OCI-LY7 (cell line): ENCODE data around the gene CSNK1D. TPM values are rescaled to one million over a fixed set of nuclear protein-coding genes. Genes with fewer than 3 reads are reported as not detected.

Experiments used
- BruUV-seq: library from RNA; stranded (reverse); fragments of 400-500 nt; replicated peaks from 2 replicates; lab custom pipeline; 2021; lab: Mats Ljungman, UMichigan
- CTCF ChIA-PET: fragments of 300-600 bp; sonication (Branson Sonifier 250); formaldehyde crosslinking; loops from one replicate; lab custom pipeline; 2022; ENCODE audit warnings: antibody characterized with exemption; ENCODE audit not compliant: unreplicated experiment; lab: Charles Lee
- POLR2A ChIA-PET: fragments of 300-600 bp; sonication (Branson Sonifier 250); formaldehyde crosslinking; loops from one replicate; lab custom pipeline; 2022; ENCODE audit warnings: antibody characterized with exemption; lab: Charles Lee
- DNase-seq: peaks from one replicate; pipeline ENCODE4 v3.0.0-alpha.2; 2015; ENCODE audit warnings: low spot score
- H2AFZ ChIP-seq: fragments of 200-600 bp; sonication (generic), shearing (Covaris generic); 2 replicates; pipeline ENCODE4 v1.6.1; 2014; ENCODE audit warnings: mild to moderate bottlenecking, antibody characterized with exemption, low read length, moderate library complexity
- H3K27ac ChIP-seq: fragments of 200-600 bp; sonication (generic); 2 replicates; pipeline ENCODE4 v1.5.1; 2014; ENCODE audit warnings: mixed run types, low read depth, mild to moderate bottlenecking, moderate library complexity, low read length, inconsistent platforms; ENCODE audit not compliant: poor library complexity, severe bottlenecking
- H3K36me3 ChIP-seq: fragments of 200-600 bp; sonication (generic); 2 replicates; pipeline ENCODE4 v1.6.1; 2014; ENCODE audit warnings: mild to moderate bottlenecking, antibody characterized with exemption, low read length, moderate library complexity, mixed read lengths; ENCODE audit not compliant: insufficient read depth
- H3K4me1 ChIP-seq: fragments of 200-600 bp; sonication (generic); 2 replicates; pipeline ENCODE4 v1.5.1; 2014; ENCODE audit warnings: mild to moderate bottlenecking, low read length; ENCODE audit not compliant: insufficient read depth, poor library complexity, severe bottlenecking
- H3K4me2 ChIP-seq: fragments of 200-600 bp; sonication (generic); 2 replicates; pipeline ENCODE4 v1.6.1; 2014; ENCODE audit warnings: mild to moderate bottlenecking, low read length
- H3K4me3 ChIP-seq: fragments of 200-600 bp; sonication (generic); 2 replicates; pipeline ENCODE4 v1.5.1; 2014; ENCODE audit warnings: mild to moderate bottlenecking, low read depth, low read length; ENCODE audit not compliant: poor library complexity, severe bottlenecking
- H3K79me2 ChIP-seq: fragments of 200-600 bp; sonication (generic); 2 replicates; pipeline ENCODE4 v1.6.1; 2016; ENCODE audit warnings: low read depth, mild to moderate bottlenecking, low read length, moderate library complexity, mixed read lengths; ENCODE audit not compliant: insufficient read depth
- H3K9me2 ChIP-seq: fragments of 200-600 bp; sonication (generic); 2 replicates; pipeline ENCODE4 v1.6.1; 2016; ENCODE audit warnings: mild to moderate bottlenecking, low read length, mixed read lengths; ENCODE audit not compliant: insufficient read depth
- H3K9me3 ChIP-seq: fragments of 200-600 bp; sonication (generic); 2 replicates; pipeline ENCODE4 v1.6.1; 2014; ENCODE audit warnings: mild to moderate bottlenecking, mixed run types, low read length, mixed read lengths
- H4K20me1 ChIP-seq: fragments of 200-600 bp; sonication (generic); 2 replicates; pipeline ENCODE4 v1.6.1; 2014; ENCODE audit warnings: mild to moderate bottlenecking, antibody characterized with exemption, low read length, moderate library complexity, mixed read lengths; ENCODE audit not compliant: insufficient read depth
- CTCF ChIP-seq: fragments of 200-600 bp; sonication (generic); conservative IDR thresholded peaks from 2 replicates; pipeline ENCODE4 v1.5.1; 2014; ENCODE audit warnings: mild to moderate bottlenecking, antibody characterized with exemption, low read length, moderate library complexity, mixed read lengths
- EZH2phosphoT487 ChIP-seq: fragments of 200-600 bp; sonication (generic); IDR thresholded peaks from 2 replicates; pipeline ENCODE4 v1.6.1; 2018; ENCODE audit warnings: low read depth, borderline replicate concordance, mild to moderate bottlenecking, mixed run types, antibody characterized with exemption, low read length, moderate library complexity, mixed read lengths
- intact Hi-C: fragments of 100-400 bp; cut with micrococcal nuclease; formaldehyde crosslinking; loops from one replicate; pipeline ENCODE4 v1.10.0; 2022; ENCODE audit not compliant: unreplicated experiment
- total RNA-seq, 2 experiments: library from RNA; depleted of rRNA in 1 of 2; stranded (reverse); fragments of >200 nt in 1 of 2; shearing (Covaris generic) in 1 of 2; gene quantifications; 2 replicates each; pipeline ENCODE4 v1.2.3, GENCODE V29; 2014 to 2022

Gene CSNK1D
- total RNA-seq, 2 experiments from 2014 or later = 53.0 to 181 TPM

DNA sequence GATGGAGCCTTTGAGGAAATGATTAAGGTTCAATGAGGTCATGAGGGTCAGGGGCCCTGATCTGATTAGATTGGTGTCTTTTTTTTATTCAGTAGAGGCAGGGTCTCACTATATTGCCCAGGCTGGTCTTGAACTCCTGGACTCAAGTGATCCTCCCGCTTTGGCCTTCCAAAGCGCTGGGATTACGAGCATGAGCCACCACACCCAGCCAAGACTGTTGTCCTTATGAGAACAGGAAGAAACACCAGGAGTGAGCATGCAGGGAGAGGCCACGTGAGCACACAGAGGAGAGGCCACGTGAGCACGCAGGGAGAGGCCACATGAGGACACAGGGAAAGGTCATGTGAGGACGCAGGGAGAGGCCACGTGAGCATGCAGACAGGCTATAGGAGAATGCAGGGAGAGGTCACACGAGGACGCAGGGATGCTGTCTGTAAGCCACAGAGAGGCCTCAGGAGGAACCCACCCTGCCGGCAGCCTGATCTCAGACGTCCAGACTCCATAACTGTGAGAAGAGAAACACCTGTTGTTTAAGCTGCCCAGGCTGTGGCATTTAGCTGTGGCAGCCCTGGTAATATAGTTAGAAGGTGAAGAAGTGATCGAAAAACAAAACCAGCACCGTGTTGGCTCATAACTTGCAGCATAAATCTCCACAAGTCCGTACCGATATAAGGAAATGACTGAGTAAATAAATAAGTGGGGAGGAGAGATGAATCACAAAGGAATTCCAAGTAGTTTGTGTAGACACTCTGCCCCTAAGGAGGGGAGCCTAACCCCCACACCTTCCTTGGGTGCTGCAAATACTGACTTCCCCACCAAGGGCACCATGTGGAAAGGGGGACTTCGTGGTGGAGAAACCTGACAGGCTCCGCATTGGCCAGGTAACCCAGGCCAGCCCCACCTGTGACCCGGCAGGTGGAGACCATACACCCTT, 14.6 kb upstream of the CSNK1D start:
- Histone ChIP-seq H3K4me1 (peaks cover 15% of the 10 kb centered on the region), H3K79me2 (peaks cover 7% of the 10 kb centered on the region; the same call in 1 of the 2 replicates), H3K4me3 (no peak overlapping the region), H3K4me2 (no peak overlapping the region), H3K27ac (no peak overlapping the region), H3K9me2 (no peaks in the 10 kb centered on the region), H4K20me1 (no peaks in the 10 kb centered on the region), H3K36me3 (no peaks in the 10 kb centered on the region), H2AFZ (no peak overlapping the region), H3K9me3 (no peaks in the 10 kb centered on the region)
- intact Hi-C loops = no loop called here
- POLR2A ChIA-PET = interaction anchor here (1.0 kb wide), 2 partner anchors 9 to 10 kb away, joined by 3 to 5 read pairs; no protein-coding TSS in a partner anchor
- TF ChIP-seq EZH2phosphoT487 (no peak), CTCF (no peak)
- BruUV-seq = no TSS peak
- CTCF ChIA-PET = no interaction called here
- no peak for DNase-seq

- POLR2A ChIA-PET = interaction anchor here (0.6 to 1.0 kb wide), 3 partner anchors 10 to 71 kb away, joined by 3 to 5 read pairs (median 3); no protein-coding TSS in a partner anchor
- no peak overlapping the region for H3K27ac ChIP-seq
- no peak for TF ChIP-seq EZH2phosphoT487
- TF ChIP-seq CTCF = no peak
- no peak for DNase-seq
- H3K79me2 ChIP-seq = peaks cover 5% of the 10 kb centered on the region; the same call in 1 of the 2 replicates
- CTCF ChIA-PET = no interaction called here
- H4K20me1 ChIP-seq = no peaks in the 10 kb centered on the region
- H2AFZ ChIP-seq = no peak overlapping the region
- no peak overlapping the region for H3K4me3 ChIP-seq
- no peak overlapping the region for H3K4me2 ChIP-seq
- no TSS peak for BruUV-seq
- H3K9me2 ChIP-seq = no peaks in the 10 kb centered on the region
- H3K4me1 ChIP-seq = peaks cover 15% of the 10 kb centered on the region
- H3K36me3 ChIP-seq = no peaks in the 10 kb centered on the region
- intact Hi-C loops = no loop called here
- no peaks in the 10 kb centered on the region for H3K9me3 ChIP-seq
Measured at GRCh38 chr17:82287013-82287867, 13.7 kb upstream of the CSNK1D start.
